ENCODE results near the gene IL11.

Gene IL11

GRCh38 chr19:55341595-55342531, 28.4 kb downstream of the IL11 start:
- TF ChIP-seq CTCF (IDR thresholded peaks at IDR 0.05; ENCODE audit: low read depth, low read length, missing control alignments), result no peak
- DNase-seq (ENCODE audit: extremely low read depth, low read depth), result no peak
- peak overlapping the region; percentile 67 for H3K4me3 ChIP-seq (replicated peaks; ENCODE audit: low read depth, low read length)

- DNase-seq (ENCODE audit: extremely low read depth, low read depth), result no peak
- H3K4me3 ChIP-seq (replicated peaks; ENCODE audit: low read depth, low read length), result peak overlapping the region; percentile 67
- no peak for TF ChIP-seq CTCF (IDR thresholded peaks at IDR 0.05; ENCODE audit: low read depth, low read length, missing control alignments)
Observed at GRCh38 chr19:55341171-55341588, 29.1 kb downstream of the IL11 start.

GRCh38 chr19:55340784-55341147, 29.5 kb downstream of the IL11 start:
- no peak for DNase-seq (ENCODE audit: extremely low read depth, low read depth)
- no peak for TF ChIP-seq CTCF (IDR thresholded peaks at IDR 0.05; ENCODE audit: low read depth, low read length, missing control alignments)
- peak overlapping the region; percentile 67 for H3K4me3 ChIP-seq (replicated peaks; ENCODE audit: low read depth, low read length)

GRCh38 chr19:55339889-55340783, 30.1 kb downstream of the IL11 start:
- no peak for TF ChIP-seq CTCF (IDR thresholded peaks at IDR 0.05; ENCODE audit: low read depth, low read length, missing control alignments)
- DNase-seq (ENCODE audit: extremely low read depth, low read depth), result no peak
- H3K4me3 ChIP-seq (replicated peaks; ENCODE audit: low read depth, low read length), result peak overlapping the region; percentile 67

- TF ChIP-seq CTCF (IDR thresholded peaks at IDR 0.05; ENCODE audit: low read depth, low read length, missing control alignments), result peak; percentile 24
- DNase-seq (ENCODE audit: extremely low read depth, low read depth), result peak; percentile 100
- peak within 1 kb of the TSS; percentile 67 for H3K4me3 ChIP-seq (replicated peaks; ENCODE audit: low read depth, low read length)
Observed at GRCh38 chr19:55339105-55339888, 31.0 kb downstream of the IL11 start, which contains the start of gene KMT5C. Gene KMT5C (plus strand): TSS chr19:55339876. CDS start chr19:55341937, 2,061 bp downstream.

- no peak overlapping the region for H3K4me3 ChIP-seq (replicated peaks; ENCODE audit: low read depth, low read length)
- no peak for DNase-seq (ENCODE audit: extremely low read depth, low read depth)
- no peak for TF ChIP-seq CTCF (IDR thresholded peaks at IDR 0.05; ENCODE audit: low read depth, low read length, missing control alignments)
Observed at GRCh38 chr19:55336101-55336500, 34.2 kb downstream of the IL11 start.
